Rectal smooth muscle tissue (tissue), 1 donor: ENCODE measurements around the gene MICU2.
"Not testable (repeated sequence)": the region's sequence is repeated elsewhere in the genome, so short reads cannot be mapped to it uniquely, and the experiment has no call there.

Experiments used
- H3K27ac ChIP-seq: one replicate; pipeline ENCODE4 v1.7.0; 2013; ENCODE audit warnings: low read depth, low read length, inconsistent platforms
- H3K27me3 ChIP-seq: one replicate; pipeline ENCODE4 v1.7.0; 2013; ENCODE audit warnings: low read length; ENCODE audit not compliant: control insufficient read depth, insufficient read depth
- H3K36me3 ChIP-seq: one replicate; pipeline ENCODE4 v1.7.0; 2013; ENCODE audit warnings: low read length; ENCODE audit not compliant: control insufficient read depth, insufficient read depth
- H3K4me1 ChIP-seq: one replicate; pipeline ENCODE4 v1.7.0; 2013; ENCODE audit warnings: low read length; ENCODE audit not compliant: control insufficient read depth, insufficient read depth
- H3K4me3 ChIP-seq: one replicate; pipeline ENCODE4 v1.7.0; 2013; ENCODE audit warnings: low read length
- H3K9ac ChIP-seq: one replicate; pipeline ENCODE4 v1.7.0; 2013; ENCODE audit warnings: low read length

The MICU2 gene

DNA sequence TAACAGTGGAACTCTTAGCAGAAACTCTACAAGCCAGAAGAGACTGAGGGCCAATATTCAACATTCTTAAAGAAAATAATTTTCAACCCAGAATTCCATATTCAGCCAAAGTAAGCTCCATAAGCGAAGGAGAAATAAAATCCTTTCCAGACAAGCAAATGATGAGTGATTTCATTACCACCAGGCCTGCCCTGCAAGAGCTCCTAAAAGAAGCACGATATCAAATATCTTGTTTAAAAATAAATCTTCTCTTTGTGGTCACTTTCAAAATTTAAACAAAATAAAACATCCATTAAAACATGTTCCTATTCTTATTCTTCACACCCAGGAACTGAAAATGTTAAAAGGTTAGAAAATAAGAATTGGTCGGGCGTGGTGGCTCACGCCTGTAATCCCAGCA is 13.7 kb downstream of the MICU2 start:
- Histone ChIP-seq H3K27ac (no peak overlapping the region), H3K36me3 (no peaks in the 10 kb centered on the region), H3K4me3 (no peak overlapping the region), H3K27me3 (no peaks in the 10 kb centered on the region), H3K4me1 (no peaks in the 10 kb centered on the region), H3K9ac (no peak overlapping the region)

DNA sequence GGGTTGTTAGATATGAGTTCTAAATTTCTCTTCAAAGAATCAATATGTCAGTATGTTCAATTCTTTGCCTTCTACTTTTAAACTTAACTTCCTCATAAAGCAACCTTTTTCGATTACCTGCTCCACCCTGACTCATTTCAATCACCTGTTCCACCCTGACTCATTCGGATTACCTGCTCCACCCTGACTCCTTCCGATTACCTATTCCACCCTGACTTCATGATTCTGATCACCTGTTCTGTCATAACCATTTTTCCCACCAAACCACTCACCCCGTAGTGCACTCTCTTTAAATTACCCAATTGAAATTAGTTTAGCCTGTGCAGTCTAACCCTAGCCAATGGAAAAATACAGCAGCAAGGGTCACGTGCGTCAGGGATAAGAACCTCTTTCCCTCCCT is 14.5 kb downstream of the MICU2 start:
- not testable (repeated sequence) for H3K27me3 ChIP-seq, H3K4me3 ChIP-seq, H3K4me1 ChIP-seq, H3K27ac ChIP-seq, H3K36me3 ChIP-seq, H3K9ac ChIP-seq

GRCh38 chr13:21588411-21588810 is 15.6 kb downstream of the MICU2 start:
- not testable (repeated sequence) for H3K4me1 ChIP-seq, H3K27ac ChIP-seq, H3K36me3 ChIP-seq, H3K4me3 ChIP-seq, H3K9ac ChIP-seq, H3K27me3 ChIP-seq

DNA sequence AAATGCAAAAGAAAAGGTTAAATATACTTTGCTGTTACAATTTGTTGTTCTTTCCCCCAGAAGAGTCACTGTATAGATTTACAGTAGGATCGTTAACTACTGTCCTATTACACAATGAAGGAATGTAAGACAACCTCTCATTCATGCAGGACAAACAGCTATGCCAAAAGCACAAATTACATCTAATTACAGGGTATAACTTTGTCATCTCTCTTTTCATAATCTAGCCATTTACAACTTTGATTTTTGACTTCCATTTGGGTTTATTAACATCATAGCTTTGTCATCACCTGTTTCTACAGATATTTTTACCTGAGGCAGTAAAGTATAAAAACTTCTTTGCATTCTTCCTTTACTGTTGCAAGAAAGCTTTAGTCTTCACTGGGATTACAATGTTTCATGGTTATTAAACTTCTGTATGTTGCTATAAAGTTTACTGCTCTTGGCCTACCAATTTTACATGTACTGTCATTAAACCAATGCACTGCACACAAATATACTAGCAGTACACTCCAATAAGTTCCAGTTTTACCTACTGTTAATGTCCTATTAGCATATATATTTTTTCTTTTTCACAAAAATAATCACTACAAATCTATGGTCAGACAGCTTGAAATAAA is 18.9 kb downstream of the MICU2 start:
- Histone ChIP-seq H3K36me3 (no peaks in the 10 kb centered on the region), H3K4me1 (no peaks in the 10 kb centered on the region), H3K4me3 (no peak overlapping the region), H3K27me3 (no peaks in the 10 kb centered on the region), H3K9ac (no peak overlapping the region), H3K27ac (no peak overlapping the region)

DNA sequence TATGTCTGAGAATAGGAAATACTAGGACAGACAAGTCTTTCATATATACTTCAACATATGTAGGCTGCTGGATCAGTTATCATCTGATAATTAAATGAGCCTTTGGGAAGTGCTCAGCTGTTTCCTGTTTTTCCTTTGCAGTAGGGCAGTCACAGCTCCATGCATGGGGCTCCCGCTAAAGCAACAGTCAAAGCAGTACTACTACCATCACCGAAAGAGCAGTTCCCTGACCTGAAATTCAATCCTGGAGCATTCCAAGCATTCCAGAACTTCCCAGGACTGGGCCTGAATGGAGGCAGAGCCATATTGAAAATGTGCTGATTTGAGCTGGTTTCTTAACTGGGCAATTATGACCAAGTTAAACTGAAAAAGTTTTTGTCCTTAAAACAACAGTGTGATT is 20.5 kb downstream of the MICU2 start:
- no peak overlapping the region for H3K4me3 ChIP-seq

DNA sequence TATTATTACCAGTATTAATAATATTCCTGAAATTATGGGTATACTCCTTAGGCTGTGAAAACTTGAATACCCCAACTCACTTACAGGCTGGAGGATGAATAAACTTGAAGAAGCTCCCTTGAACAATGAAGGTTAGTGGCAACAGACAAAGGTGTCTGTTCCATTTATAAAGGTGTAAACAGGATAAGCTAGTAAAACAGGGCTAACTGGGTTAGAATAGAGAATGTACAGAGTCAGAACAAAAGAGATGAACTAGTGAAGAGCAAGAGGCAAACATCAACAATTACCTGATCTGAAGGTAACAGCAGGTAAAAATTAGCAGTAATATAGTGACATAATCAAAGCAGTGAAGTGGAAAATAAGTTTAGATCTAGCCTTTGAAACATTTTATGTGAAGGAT is 23.2 kb downstream of the MICU2 start:
- Histone ChIP-seq H3K4me1 (no peaks in the 10 kb centered on the region), H3K27me3 (no peaks in the 10 kb centered on the region), H3K4me3 (no peak overlapping the region), H3K36me3 (no peaks in the 10 kb centered on the region), H3K9ac (no peak overlapping the region), H3K27ac (no peak overlapping the region)

More for the DNA sequence above, 20.5 kb downstream of the MICU2 start:
- no peak overlapping the region for H3K9ac ChIP-seq
- H3K27ac ChIP-seq = no peak overlapping the region
- no peaks in the 10 kb centered on the region for H3K4me1 ChIP-seq
- H3K36me3 ChIP-seq = no peaks in the 10 kb centered on the region
- no peaks in the 10 kb centered on the region for H3K27me3 ChIP-seq

- H3K27me3 ChIP-seq = no peaks in the 10 kb centered on the region
- no peak overlapping the region for H3K27ac ChIP-seq
- H3K9ac ChIP-seq = no peak overlapping the region
- no peaks in the 10 kb centered on the region for H3K36me3 ChIP-seq
- H3K4me1 ChIP-seq = no peaks in the 10 kb centered on the region
- H3K4me3 ChIP-seq = no peak overlapping the region
These were observed 24.1 kb downstream of the MICU2 start for GRCh38 chr13:21579754-21580316.

- no peak overlapping the region for H3K9ac ChIP-seq
- no peaks in the 10 kb centered on the region for H3K4me1 ChIP-seq
- no peaks in the 10 kb centered on the region for H3K36me3 ChIP-seq
- no peak overlapping the region for H3K27ac ChIP-seq
- H3K4me3 ChIP-seq = no peak overlapping the region
- no peaks in the 10 kb centered on the region for H3K27me3 ChIP-seq
These were observed 25.2 kb downstream of the MICU2 start for GRCh38 chr13:21578748-21579147.

DNA sequence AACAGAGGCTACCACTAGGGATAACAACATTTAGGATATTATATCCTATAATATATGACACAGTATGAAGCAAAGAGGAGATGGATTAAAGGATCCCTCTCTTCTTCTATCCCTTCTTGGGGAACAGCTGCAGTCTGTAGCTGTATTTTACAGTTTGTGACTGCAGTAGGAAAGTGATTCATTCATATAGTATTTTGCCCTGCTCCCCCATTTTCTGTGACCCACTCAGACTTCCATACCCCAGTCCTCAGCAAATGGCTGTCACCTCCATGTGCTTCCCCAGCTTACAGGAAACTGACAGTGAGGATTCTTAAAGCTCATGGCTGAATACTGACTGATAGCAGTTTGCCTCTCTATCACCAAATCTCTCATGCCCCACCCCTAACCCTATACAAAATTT is 27.5 kb downstream of the MICU2 start:
- Histone ChIP-seq H3K36me3 (no peaks in the 10 kb centered on the region), H3K27me3 (no peaks in the 10 kb centered on the region), H3K4me3 (no peak overlapping the region), H3K4me1 (no peaks in the 10 kb centered on the region), H3K9ac (no peak overlapping the region), H3K27ac (no peak overlapping the region)

GRCh38 chr13:21573920-21574712 is 29.9 kb downstream of the MICU2 start:
- Histone ChIP-seq H3K4me1 (no peaks in the 10 kb centered on the region), H3K27me3 (no peaks in the 10 kb centered on the region), H3K27ac (no peak overlapping the region), H3K9ac (no peak overlapping the region), H3K4me3 (no peak overlapping the region), H3K36me3 (no peaks in the 10 kb centered on the region)

- Histone ChIP-seq H3K36me3 (no peaks in the 10 kb centered on the region), H3K4me3 (no peak overlapping the region), H3K9ac (no peak overlapping the region), H3K4me1 (no peaks in the 10 kb centered on the region), H3K27ac (no peak overlapping the region), H3K27me3 (no peaks in the 10 kb centered on the region)
These were observed 34.3 kb downstream of the MICU2 start for GRCh38 chr13:21569686-21570085.

DNA sequence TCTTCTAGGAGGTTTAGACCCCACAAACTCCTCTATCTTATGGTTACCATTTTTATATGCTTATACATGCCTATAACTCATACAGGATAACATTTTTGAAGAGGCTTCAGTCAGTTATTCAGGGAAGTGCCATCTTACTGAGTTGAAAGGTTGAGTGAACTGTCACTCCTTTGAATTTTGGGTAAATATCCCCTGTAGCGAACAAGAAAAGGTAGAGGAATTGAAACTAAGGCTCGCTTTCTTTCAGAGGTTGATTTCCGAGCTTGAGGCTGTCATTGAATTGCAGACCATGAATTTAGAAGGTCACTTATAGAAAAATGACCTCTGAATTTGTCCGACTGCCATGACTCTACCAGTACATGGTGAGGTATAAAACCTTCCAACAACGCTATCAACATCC is 35.1 kb downstream of the MICU2 start:
- H3K36me3 ChIP-seq = no peaks in the 10 kb centered on the region
- no peak overlapping the region for H3K9ac ChIP-seq
- no peaks in the 10 kb centered on the region for H3K27me3 ChIP-seq
- no peak overlapping the region for H3K27ac ChIP-seq
- no peak overlapping the region for H3K4me3 ChIP-seq
- no peaks in the 10 kb centered on the region for H3K4me1 ChIP-seq

GRCh38 chr13:21567714-21568113 is 36.3 kb downstream of the MICU2 start:
- Histone ChIP-seq H3K9ac (no peak overlapping the region), H3K36me3 (no peaks in the 10 kb centered on the region), H3K27me3 (no peaks in the 10 kb centered on the region), H3K4me3 (no peak overlapping the region), H3K27ac (no peak overlapping the region), H3K4me1 (no peaks in the 10 kb centered on the region)
